ENCODE results near the gene DUOXA1.

Gene DUOXA1

DNA sequence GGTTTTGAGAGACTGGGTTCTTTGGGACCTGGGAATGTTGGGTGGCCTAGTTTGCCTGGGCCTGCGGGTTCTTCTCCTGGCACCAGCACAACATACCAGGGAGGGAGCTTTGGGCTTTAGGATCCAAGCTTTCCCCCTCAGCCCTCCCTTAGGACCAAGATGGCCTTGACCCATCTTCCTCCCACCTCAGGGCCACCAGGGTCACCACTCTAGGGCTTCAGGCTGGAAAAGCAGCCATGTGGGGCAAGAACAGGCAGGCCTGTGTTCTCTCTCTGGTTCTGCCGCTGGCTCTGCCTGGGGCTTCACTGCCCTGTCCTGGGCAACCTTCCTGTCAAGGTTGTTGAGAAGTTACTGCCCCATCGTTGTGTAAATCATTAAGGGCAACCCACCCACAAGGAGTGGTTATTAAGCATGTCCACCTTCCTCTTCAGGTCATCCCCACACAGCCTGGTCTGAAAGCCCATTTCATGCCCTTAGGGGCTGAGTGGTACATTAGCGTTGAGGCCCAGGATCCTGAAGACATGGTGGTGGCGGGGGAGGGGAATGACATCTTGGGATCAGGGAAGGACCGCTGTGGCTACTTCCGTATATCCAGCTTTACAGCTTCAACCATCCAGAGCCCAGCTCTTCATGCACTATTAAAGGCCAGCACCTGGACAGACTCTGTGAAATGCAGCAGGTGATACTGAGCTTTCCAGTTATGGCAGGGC lies 767 bp upstream of the DUOXA1 start:
- no peak for DNase-seq

DNA sequence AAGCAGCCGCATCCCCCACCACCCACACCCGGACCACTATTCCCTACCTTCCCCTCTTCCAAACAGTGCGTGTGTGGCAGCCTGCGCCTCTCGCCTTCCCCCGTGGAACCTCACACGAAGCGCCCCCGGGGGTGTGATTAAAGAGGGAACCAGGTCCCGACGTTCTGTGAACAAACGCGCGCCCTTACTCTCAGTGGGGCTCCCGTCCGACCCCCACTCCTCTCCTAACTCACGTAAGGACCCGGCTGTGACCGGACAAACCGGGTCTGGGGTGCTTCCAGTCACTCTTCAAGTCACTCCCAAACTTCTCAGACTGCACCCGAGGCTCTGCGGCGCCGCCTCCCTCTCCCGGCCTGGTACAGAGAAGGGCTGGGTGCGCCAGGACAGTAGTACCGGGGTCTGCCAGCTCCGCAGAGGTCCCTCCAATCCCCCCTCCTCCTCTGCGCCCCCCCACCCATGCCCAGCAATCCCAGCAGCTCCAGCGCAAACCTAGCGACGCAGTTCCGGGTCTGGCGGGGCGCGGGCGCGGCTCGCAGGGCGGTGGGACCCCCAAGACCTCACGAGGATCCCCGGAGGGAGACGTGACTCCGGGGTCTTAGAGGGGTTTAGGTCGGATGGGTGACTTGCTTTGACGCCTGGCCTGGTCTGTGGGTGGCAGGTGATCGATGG lies 574 bp downstream of the DUOXA1 start:
- DNase-seq = no peak

DNA sequence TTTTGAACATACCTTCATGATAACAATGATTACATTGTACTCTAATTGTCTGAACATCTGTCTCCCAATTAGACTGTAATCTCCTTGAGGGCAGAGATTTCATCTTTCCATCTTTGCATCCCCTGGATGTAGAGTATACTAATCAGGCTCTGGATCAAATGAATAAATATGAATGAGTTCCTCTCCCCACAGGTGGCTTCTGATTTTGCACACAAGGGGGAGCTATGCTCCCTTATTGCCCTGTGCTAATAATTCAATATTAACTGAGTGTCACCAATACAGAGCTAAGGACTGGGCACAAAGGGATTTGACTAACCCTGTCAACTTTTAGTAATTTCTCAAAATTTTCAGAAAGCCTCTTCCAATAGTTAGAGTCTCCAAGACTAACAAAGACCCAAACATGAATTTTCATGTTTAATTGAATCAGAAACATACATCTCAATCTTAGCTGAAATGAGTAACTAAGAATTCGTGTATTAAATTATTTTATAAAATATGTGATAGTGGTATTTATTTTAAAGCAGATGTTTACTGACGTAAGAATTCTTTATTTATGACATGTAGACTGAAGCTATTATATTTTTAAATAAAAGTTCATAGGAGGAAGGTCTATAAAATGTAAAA lies 3.0 kb downstream of the DUOXA1 start:
- peak; percentile 24 for DNase-seq

DNA sequence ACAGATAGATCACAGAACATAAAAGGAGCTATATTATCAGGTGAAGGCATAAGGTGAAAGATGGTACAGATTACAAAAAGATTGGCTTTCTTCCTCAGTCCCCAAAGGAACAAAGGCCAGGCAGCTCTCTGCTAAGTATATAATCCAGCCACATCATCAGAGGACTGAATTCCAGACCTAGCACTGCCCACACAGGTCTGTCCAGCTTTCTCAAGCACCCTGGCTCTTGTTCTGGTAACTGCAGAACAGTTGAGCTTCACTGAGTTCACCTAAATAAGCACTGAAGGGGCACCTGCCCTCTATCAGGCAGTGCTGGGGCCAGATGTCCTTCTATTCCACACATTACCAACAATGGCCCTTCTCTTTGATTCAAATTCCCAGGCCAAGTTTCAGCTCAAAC lies 6.3 kb downstream of the DUOXA1 start:
- no peak for DNase-seq

DNA sequence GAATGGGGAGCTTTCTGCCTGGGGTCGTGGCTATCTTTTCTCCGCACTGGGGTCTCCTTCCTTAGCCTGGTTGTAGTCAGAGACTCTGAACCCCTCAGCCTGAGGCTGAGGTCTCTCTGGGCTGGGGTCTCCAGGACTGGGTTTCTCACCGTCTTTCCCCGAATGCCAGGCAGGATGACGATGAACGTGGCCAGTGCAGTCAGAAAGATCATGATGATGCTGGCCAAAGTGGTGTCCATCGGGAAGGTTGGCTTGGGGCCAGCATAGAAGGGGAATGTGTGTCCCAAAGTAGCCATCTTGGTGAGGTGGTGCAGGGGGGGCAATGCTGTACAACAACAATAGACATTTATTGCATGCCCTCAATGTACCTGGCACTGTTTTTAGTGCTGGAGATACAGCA lies 7.0 kb downstream of the DUOXA1 start:
- DNase-seq = no peak

DNA sequence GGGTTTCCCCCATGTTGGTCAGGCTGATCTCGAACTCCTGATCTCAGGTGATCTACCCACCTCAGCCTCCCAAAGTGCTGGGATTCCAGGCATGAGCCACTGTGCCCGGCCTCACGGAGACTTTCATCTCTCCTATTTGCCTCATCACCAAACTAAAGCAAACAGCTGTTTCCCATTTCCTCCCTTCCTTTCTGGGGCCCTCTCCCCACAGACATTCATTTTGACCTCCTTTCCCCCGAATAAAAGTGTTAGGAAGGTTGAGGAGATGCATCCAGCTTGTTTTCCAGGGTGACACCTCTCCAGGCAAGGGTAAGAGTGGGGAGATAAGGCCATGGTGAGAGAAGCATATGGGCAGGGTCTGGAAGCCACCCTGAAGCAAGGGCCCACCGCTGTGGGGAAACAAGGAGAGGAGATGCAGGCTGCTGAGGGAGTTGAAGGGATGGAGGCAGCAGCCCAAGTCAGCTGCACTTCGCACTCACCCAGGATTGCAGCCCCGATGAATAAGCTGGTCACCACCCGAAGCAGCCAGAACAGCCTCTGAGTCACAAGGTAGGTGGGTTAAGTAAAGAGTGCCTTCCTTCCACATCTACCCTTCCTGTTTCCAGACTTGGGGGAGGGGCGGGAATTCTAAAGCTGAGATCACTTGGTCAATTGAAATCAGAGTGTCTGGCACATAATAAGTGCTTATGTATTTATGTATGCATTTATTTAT lies 7.8 kb downstream of the DUOXA1 start:
- DNase-seq = peak; percentile 91

DNA sequence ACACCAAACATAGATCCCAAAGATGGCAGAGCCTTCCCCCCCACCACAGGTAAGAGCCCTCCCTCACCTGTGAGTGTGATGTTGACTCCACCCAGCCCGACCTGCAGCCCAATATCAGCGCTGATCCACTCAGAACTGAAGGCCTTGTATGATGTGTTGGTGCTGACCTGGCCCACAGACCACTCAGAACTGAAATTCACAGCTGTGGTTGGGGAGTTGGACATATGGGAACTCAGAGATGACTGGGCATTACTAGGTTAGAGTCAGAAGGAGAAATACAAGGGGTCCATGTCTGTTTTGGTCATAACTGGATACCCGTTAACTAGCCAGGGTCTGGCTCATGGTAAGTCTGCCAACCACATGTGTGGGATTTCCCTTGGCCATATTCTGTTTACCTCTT lies 8.7 kb downstream of the DUOXA1 start:
- no peak for DNase-seq

DNA sequence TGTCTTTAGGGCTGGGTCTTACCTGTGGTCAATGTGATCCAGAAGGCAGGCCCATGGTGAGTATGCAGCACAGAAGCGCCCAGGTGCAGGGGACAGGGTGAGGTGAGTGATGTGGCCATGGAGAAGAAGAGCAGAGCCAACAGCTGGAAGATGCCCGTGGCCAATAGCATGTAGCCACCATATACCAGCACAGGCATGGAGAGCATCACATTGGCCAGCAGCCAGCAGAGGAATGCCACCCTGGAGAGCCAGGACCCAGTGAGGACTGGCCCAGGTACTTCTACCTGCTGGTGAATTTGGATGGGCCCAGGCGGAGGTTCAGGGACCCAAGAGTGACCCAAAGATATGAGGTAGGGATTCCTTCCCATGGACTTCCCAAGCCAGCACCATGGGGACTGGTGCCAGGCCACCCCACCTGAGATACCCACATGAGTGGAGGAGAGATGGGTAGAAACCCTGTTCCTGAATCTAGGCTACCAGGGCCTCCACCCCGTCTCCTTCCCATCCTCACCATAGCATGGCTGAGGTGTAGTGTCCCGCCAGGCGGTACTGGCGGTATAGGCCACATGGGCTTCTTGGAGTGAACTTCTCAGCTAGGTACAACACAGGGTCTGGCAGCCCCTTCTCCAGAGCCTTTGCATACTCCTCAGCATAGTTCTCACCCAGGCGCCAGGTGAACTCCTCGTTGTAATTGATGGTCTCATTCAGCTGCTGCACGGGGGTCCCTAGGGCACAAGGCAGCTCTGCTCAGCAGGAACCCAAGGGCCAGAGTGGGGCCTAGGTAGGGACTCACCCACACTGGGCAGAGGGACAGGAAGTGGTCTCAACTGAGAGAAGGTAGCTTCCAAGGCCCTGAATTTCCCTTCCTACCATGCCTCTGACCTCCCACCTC lies 9.4 kb downstream of the DUOXA1 start:
- DNase-seq = no peak

DNA sequence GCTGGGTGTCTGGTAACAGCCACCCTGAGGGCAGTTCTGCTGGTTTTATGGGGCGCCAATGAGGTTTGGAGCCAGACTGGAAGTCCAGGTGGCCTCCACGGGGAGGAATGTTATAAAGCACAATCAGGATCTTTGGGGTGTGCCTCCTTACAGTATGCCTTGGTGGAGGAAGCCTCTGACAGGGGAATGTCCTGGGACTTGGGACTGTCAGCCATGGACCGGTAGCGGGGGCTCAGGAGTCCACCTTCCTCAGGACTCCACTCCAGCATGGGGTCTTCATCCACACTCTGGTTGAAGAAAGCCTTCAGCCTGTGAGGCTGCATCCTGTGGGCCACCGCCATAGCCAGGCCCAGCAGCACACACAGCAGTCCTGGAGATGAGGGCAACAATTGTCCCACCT lies 10.7 kb downstream of the DUOXA1 start:
- no peak for DNase-seq

DNA sequence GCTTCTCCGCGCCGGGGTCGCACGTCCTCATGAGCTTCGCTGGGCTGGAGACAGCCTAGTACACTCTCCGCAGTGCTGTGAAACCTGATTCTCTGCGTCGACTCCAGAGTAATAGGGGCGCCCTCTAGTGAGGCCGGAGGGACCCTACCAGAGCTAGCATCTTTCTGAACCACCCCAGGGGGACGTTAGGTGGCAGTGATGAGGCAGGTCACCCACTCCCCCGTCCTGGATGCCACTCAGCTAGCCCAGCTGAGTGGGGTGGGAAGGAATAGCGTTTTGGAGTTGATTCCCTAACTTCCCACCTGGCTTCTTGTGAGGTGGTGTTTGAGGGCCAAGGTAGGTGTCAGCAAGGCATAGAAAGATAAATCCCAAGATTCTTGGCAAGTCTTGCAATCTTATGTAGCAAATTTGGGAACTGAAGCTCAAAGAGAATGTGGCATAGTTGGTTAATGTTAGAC lies 11.5 kb downstream of the DUOXA1 start:
- DNase-seq = peak; percentile 87

DNA sequence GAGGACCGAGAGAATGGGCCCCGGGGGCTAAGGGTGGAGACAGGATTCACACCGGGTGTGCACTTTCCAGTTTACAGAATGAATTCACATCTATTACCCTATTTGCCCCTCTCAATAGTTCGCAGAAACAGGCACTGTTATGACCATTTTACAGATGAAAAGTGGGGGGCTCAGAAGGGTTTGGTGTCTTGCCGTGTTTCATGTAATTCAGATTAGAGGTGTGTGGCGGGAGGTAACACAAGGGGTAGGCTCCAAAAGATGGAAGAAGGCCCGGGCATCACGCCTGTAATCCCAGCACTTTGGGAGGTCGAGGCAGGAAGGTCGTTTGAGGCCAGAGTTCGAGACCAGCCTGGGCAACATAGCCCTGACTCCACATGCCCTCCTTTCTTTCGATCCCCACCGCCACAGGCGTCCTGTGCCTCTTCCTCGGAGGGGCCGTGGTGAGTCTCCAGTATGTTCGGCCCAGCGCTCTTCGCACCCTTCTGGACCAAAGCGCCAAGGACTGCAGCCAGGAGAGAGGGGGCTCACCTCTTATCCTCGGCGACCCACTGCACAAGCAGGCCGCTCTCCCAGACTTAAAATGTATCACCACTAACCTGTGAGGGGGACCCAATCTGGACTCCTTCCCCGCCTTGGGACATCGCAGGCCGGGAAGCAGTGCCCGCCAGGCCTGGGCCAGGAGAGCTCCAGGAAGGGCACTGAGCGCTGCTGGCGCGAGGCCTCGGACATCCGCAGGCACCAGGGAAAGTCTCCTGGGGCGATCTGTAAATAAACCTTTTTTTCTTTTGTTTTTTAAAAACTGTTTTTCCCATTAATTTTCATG lies 12.2 kb downstream of the DUOXA1 start:
- DNase-seq = no peak

DNA sequence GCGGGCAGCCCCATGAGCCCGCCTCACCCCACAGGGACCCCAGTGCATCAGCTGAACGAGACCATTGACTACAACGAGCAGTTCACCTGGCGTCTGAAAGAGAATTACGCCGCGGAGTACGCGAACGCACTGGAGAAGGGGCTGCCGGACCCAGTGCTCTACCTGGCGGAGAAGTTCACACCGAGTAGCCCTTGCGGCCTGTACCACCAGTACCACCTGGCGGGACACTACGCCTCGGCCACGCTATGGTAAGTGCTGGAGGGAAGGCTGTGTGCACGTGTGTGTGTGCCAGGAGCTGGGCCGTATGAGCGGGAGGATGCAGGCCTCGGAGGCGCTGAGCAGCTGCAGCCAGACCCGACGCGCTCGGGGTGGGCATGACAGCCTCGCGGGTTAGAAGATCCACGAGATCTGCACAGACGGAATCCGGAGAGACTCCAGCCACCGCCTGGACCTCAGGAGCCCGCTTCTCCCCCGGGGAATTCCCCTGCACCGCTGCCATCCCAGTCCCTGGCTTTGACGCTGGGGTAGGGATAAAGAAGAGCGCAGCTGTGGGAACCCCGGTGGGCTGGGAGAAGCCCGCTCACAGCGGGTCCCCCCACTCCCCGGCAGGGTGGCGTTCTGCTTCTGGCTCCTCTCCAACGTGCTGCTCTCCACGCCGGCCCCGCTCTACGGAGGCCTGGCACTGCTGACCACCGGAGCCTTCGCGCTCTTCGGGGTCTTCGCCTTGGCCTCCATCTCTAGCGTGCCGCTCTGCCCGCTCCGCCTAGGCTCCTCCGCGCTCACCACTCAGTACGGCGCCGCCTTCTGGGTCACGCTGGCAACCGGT lies 13.0 kb downstream of the DUOXA1 start:
- DNase-seq = no peak

DNA sequence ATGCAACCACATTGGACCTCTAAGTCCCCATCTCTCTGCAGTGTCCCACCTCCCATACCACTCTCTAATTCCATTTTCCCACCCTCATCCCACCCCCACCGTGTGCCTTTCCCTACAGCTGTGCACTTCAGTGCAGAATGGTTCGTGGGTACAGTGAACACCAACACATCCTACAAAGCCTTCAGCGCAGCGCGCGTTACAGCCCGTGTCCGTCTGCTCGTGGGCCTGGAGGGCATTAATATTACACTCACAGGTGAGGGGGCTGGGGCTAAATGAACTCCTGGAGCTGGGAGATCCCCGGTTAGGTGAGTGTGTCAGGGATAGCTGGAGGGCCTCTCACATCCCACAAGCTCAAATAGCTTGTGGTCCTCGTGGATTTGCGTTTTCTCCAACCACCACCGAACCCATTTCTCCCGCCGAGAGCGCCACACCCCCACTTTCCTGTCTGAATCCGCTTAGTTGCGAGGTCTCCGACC lies 13.6 kb downstream of the DUOXA1 start:
- DNase-seq = no peak

DNA sequence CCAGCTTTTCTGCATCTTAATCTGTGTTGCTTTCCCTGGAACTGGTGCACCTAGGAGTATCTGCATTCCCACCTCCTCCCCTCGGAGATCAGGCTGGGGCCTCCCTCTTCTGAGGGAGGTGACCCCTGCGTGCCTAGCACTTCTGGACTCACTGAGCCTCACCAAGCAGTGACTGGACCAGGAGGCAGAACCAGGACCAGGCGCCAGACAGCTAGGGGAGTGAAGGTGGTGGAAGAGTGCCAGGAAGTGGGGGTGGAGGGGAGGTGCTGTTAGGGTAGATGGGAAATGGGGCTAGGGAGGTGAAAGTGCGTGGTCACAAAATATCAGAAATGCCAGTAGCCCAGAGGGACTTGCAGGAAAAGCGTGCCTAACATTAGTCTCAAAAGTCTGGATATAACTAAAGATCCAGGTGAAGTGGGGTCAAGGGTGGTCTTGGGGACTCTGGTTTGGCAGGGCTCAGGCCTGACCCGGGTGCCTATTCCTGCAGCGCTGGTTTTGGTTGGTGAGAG lies 14.3 kb downstream of the DUOXA1 start:
- DNase-seq = no peak

DNA sequence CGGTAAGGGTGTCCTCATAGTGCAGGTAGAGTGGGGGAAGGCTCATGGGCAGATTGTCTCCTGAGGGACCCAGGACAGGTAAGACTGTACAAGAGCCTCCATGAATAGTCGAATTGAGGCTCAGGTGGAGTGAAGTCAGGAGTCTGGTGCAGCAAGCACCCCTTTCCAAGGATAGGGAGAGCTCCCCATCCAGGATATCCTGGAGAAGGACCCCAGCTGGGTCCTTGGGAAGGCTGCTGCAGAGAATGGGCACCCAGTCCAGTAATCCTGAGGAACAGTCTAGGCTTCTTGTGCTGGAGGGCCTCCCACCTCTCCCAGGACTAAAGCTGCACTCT lies 15.0 kb downstream of the DUOXA1 start:
- no peak for DNase-seq

DNA sequence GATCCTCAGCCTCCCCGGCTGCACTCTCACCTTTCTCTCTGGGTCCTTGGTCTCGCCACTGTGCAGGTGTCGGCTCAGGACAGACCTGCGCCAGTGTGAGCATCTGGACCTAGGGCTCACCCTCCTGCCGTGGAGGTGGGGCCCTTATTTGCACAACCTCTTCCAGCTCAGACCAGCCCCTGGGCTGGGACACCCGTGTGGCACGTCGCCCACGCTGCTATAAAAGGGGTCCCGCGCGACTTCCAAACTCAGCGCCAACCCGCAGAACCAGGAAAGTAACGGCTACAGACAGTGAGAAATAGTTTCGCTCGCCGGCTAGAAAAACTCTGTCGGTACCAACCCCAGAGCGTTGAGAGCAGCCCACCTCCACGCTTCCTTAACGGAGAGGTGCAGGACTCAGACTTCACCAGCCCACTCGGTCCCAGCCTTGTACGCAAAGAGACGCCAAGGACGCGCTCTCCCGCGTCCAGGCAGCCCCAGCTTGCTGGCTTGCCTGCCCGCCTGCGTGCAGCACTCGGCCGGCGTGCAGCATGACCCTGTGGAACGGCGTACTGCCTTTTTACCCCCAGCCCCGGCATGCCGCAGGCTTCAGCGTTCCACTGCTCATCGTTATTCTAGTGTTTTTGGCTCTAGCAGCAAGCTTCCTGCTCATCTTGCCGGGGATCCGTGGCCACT lies 15.5 kb downstream of the DUOXA1 start, which contains the start of the genes DUOX2 and DUOXA2:
Gene DUOX2 (minus strand): TSS at position 97 of the 675 bp plus-strand sequence. CDS start 761 bp downstream, outside the sequence.
Gene DUOXA2 (plus strand): TSS at position 251 of the 675 bp plus-strand sequence. CDS start 280 bp downstream, at position 531.
- DNase-seq = no peak

DNA sequence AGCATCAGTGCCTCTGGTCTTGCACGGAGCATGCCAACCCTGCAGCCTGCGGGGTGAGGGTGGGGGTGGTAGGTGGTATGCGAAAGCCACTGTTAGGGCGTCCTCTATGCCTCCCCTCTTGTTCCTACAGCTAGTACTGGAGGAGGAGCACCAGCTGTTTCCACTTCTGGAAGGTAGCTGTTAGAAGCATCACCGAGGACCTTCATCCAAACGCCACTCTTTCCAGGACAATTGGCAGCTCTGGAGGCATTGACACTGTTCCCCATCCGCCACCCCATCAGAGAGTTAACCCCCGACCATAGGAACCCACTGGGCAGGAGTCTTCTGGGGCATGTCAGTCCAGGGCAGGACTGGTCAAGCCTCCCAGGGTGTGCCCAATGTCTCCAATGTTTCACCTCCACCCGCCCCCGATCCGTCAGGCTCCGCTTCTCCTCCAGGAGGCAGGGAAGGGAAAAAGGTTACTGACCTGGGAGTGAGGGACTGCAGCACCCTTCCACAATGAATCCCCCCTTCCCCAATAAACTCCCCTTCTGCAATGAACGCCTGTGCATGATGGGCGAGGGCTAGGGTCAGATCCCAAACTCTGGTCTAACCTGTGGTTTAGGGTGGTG lies 16.2 kb downstream of the DUOXA1 start:
- no peak for DNase-seq

DNA sequence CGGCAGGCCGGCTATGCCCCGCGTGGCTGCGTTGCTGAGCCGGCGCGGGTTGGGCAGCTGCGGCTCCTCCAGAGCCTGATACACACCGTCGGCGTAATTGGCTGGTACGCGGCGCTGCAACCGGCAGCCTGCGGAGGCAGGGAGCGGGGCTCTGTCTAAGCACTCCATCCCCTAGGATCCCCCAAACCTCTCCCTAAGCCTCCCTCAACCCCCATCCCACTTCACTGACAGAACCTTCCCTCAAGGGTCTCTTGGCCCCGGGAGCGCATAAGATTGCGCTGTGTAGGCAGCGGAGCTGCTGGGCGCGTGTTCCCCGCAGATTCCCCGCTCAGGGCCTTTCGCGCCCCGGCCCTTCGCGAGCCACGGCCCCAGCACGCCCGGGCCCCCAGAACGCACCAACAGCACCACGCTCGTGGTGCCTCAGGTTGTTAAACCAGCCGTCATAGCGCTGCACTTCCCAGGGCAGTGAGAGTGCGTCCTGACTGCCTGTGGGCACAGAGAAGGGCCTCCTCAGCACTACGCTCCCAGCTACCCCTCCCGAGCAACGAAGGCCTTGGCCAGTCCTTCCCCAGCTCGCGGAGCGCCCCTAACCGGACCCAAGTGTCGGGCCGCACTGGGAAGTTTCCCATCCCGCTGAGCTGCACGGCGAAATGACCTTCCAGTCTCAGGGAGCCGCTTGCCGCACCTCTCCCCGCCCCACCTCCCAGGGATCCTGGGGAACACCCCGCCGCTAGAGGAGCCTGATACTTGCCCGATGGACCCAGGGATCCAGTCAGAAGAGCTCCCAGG lies 16.9 kb downstream of the DUOXA1 start:
- DNase-seq = no peak

All from fibroblast of skin of back (primary cell).